Activated naive CD8-positive, alpha-beta T cell treated with anti-CD3 and anti-CD28 coated beads, Interleukin-2, amount 50 U/mL, for 24 hours (primary cell): ENCODE measurements around the gene PPP6R1.

Experiments used
- ATAC-seq: fragments of 150-1000 bp; cut with Tn5 transposase; one replicate; pipeline ENCODE4 v1.10.0; 2021
- DNase-seq: peaks from one replicate; pipeline ENCODE4 v3.0.0; 2021
- H3K27ac Mint-ChIP-seq: one replicate; pipeline ENCODE4 v1.8.0; 2021; ENCODE audit warnings: mild to moderate bottlenecking, mixed read lengths
- H3K27me3 Mint-ChIP-seq: one replicate; pipeline ENCODE4 v1.8.0; 2021; ENCODE audit warnings: mixed read lengths
- H3K36me3 Mint-ChIP-seq: one replicate; pipeline ENCODE4 v1.8.0; 2021; ENCODE audit warnings: low read depth, mixed read lengths
- H3K4me1 Mint-ChIP-seq: one replicate; pipeline ENCODE4 v1.8.0; 2021; ENCODE audit warnings: mixed read lengths
- H3K4me3 Mint-ChIP-seq: one replicate; pipeline ENCODE4 v1.8.0; 2021; ENCODE audit warnings: mild to moderate bottlenecking, moderate library complexity, mixed read lengths
- H3K9me3 Mint-ChIP-seq: one replicate; pipeline ENCODE4 v1.8.0; 2021; ENCODE audit warnings: mixed read lengths

PPP6R1 gene

DNA sequence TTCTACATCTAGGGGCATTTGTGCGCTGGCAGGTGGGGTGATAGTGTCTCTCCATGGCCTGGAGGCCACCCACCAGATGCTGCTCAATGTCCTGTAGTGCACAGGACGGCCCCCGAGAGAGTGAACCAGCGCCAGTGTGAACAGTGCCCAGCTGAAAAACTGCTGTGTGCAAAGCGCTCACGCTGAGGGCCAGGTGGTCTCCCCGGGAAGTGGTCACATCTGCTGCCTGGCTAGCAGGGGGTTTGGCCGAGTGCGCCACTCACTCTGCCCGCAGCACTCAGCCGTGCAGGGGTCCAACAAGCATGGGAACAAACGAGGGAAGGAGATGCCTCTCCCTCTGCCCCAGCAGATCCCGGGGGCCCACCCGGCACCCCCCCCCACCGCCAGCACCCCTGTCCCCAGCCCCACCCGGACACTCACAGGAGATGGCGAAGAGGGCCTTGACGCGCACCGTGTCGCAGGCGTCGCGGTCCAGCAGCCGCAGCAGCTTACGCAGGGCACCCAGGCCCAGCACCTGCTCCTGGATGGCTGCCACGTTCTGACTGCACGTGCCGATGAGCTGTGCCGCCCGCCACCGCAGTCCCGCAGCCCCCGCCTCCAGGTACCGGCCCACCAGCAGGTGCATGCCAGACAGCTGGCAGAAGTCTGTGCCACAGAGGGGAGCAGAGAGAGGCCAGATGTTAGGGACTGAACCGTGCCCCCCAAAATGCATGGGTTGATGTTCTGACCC lies 15.3 kb upstream of the PPP6R1 start:
- Mint-ChIP-seq H3K4me3 (no peak overlapping the region), H3K9me3 (no peaks in the 10 kb centered on the region), H3K36me3 (peaks cover 46% of the 10 kb centered on the region), H3K27me3 (no peaks in the 10 kb centered on the region), H3K4me1 (peaks cover 16% of the 10 kb centered on the region), H3K27ac (no peak overlapping the region)
- no peak for DNase-seq
- no peak for ATAC-seq

GRCh38 chr19:55272142-55272541 lies 13.3 kb upstream of the PPP6R1 start:
- Mint-ChIP-seq H3K27ac (no peak overlapping the region), H3K36me3 (peaks cover 42% of the 10 kb centered on the region)

DNA sequence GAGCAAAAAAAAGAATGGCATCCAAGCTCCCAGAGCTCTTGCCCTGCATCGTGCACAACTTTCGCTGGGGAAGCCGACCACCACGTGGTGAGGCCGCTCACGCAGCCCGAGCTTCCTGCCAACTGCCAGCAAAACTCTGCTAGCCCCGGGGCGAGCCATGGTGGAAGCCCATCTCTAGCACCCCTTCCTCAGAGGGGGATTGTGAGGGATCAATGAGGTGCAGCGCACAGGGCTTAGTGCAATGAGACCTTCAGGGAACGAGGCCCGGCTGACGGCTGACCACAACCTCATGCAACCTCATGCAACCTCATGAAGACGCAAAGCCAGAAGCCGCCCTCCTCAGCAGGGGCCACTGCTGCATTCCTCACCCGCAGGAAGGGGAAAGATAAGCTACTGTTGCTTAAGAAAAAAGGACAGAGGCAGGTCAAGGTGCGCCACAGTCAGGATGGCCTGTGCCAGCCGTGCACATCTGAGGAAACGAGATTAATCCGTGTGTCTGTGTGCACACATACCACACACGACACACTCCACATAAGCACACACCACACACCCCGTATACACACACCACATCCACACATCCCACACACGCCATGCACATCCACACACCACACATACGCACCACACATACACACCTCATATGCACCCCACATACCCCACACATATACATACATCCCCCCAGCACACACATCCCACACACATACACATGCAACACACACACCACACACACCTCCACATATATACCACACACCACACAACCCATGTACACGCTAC lies 11.5 kb upstream of the PPP6R1 start:
- H3K36me3 Mint-ChIP-seq, result peaks cover 43% of the 10 kb centered on the region

More at GRCh38 chr19:55272142-55272541, 13.3 kb upstream of the PPP6R1 start:
- no peak for ATAC-seq
- Mint-ChIP-seq H3K4me3 (no peak overlapping the region), H3K27me3 (no peaks in the 10 kb centered on the region), H3K4me1 (peaks cover 11% of the 10 kb centered on the region), H3K9me3 (no peaks in the 10 kb centered on the region)
- DNase-seq, result no peak

GRCh38 chr19:55269299-55269698 lies 10.5 kb upstream of the PPP6R1 start:
- Mint-ChIP-seq H3K4me3 (no peak overlapping the region), H3K36me3 (peaks cover 36% of the 10 kb centered on the region), H3K27me3 (no peaks in the 10 kb centered on the region), H3K4me1 (no peaks in the 10 kb centered on the region), H3K9me3 (peaks cover 8% of the 10 kb centered on the region), H3K27ac (no peak overlapping the region)
- DNase-seq (no peak), ATAC-seq (no peak)

More for the DNA sequence above, 11.5 kb upstream of the PPP6R1 start:
- Mint-ChIP-seq H3K27ac (no peak overlapping the region), H3K4me3 (no peak overlapping the region), H3K9me3 (peaks cover 8% of the 10 kb centered on the region), H3K4me1 (no peaks in the 10 kb centered on the region), H3K27me3 (no peaks in the 10 kb centered on the region)
- ATAC-seq, result peak; percentile 33
- no peak for DNase-seq

DNA sequence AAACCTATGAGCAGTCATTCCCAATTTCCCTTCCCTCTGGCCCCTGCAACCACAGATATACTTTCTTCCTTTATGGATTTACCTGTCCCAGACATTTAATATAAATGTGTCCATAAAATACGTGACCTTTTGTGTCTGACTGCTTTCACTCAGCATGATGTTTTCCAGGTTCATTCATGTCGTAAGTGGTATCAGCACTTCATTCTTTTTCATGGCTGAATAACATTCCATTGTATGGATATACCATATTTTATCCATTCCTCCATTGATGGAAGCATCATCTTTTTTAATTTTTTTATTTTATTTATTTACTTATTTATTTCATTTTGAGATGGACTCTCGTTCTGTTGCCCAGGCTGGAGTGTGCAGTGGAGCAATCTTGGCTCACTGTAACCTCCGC lies 8.0 kb upstream of the PPP6R1 start:
- no peak overlapping the region for H3K4me3 Mint-ChIP-seq
- H3K27me3 Mint-ChIP-seq, result no peaks in the 10 kb centered on the region
- no peak for DNase-seq
- H3K9me3 Mint-ChIP-seq, result peaks cover 8% of the 10 kb centered on the region
- peaks cover 26% of the 10 kb centered on the region for H3K36me3 Mint-ChIP-seq
- no peak for ATAC-seq
- no peaks in the 10 kb centered on the region for H3K4me1 Mint-ChIP-seq
- no peak overlapping the region for H3K27ac Mint-ChIP-seq

DNA sequence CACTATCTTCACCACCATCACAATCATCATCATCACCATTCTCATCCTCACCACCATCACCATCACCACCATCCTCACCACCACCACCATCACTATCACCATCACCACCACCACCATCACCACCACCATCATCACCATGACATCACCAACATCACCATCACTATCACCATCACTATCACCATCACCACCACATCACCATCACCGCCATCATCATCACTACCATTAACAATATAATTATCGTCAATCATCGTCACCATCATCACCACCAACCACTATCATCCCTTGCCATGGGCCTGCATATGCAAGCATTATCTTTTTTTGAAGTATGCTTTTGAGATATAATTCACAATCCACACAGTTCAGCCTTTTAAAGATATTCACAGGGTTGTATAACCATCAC lies 7.6 kb upstream of the PPP6R1 start:
- DNase-seq, result no peak
- Mint-ChIP-seq H3K4me3 (no peak overlapping the region), H3K9me3 (peaks cover 8% of the 10 kb centered on the region), H3K27ac (peak overlapping the region; percentile 1), H3K36me3 (peaks cover 26% of the 10 kb centered on the region), H3K4me1 (no peaks in the 10 kb centered on the region), H3K27me3 (no peaks in the 10 kb centered on the region)
- no peak for ATAC-seq

- Mint-ChIP-seq H3K4me3 (no peak overlapping the region), H3K27me3 (no peaks in the 10 kb centered on the region)
Observed at GRCh38 chr19:55265723-55266386, 7.0 kb upstream of the PPP6R1 start.

DNA sequence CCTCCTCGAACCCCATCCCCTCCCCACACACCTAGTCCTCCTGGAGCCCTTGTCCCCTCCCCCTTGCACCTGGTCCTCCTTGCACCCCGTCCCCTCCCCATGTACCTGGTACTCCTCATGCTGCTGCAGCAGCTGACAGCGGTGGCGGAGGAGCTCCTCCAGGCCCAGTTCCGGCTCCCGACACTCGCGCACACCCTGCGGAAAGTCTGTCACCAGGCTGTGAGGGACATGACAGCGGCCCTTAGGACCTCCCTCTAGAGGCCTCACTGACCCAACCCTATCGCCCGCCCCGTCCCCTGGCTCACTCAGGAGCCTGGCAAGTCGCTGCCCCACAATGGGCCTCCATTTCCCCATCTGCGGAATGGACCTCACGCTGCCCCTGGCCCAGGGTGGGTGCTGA lies 6.4 kb upstream of the PPP6R1 start:
- Mint-ChIP-seq H3K27me3 (no peaks in the 10 kb centered on the region), H3K36me3 (peaks cover 21% of the 10 kb centered on the region), H3K27ac (no peak overlapping the region)

More at GRCh38 chr19:55265723-55266386, 7.0 kb upstream of the PPP6R1 start:
- DNase-seq, result no peak
- ATAC-seq, result no peak
- Mint-ChIP-seq H3K4me1 (no peaks in the 10 kb centered on the region), H3K27ac (peak overlapping the region; percentile 1), H3K9me3 (peaks cover 8% of the 10 kb centered on the region), H3K36me3 (peaks cover 26% of the 10 kb centered on the region)

GRCh38 chr19:55264531-55264930 lies 5.7 kb upstream of the PPP6R1 start:
- H3K27me3 Mint-ChIP-seq, result no peaks in the 10 kb centered on the region
- no peak overlapping the region for H3K27ac Mint-ChIP-seq
- ATAC-seq (no peak), DNase-seq (no peak)
- H3K9me3 Mint-ChIP-seq, result peaks cover 8% of the 10 kb centered on the region
- peaks cover 7% of the 10 kb centered on the region for H3K4me1 Mint-ChIP-seq
- H3K4me3 Mint-ChIP-seq, result no peak overlapping the region
- peaks cover 18% of the 10 kb centered on the region for H3K36me3 Mint-ChIP-seq

More for the DNA sequence above, 6.4 kb upstream of the PPP6R1 start:
- H3K4me3 Mint-ChIP-seq, result no peak overlapping the region
- H3K9me3 Mint-ChIP-seq, result peaks cover 8% of the 10 kb centered on the region
- no peak for DNase-seq
- H3K4me1 Mint-ChIP-seq, result peaks cover 4% of the 10 kb centered on the region
- no peak for ATAC-seq

GRCh38 chr19:55262359-55262758 lies 3.5 kb upstream of the PPP6R1 start:
- ATAC-seq (no peak), DNase-seq (no peak)
- H3K27ac Mint-ChIP-seq, result peak overlapping the region; percentile 8
- no peaks in the 10 kb centered on the region for H3K27me3 Mint-ChIP-seq
- no peak overlapping the region for H3K4me3 Mint-ChIP-seq
- peaks cover 14% of the 10 kb centered on the region for H3K4me1 Mint-ChIP-seq
- peaks cover 8% of the 10 kb centered on the region for H3K9me3 Mint-ChIP-seq
- H3K36me3 Mint-ChIP-seq, result peaks cover 19% of the 10 kb centered on the region

DNA sequence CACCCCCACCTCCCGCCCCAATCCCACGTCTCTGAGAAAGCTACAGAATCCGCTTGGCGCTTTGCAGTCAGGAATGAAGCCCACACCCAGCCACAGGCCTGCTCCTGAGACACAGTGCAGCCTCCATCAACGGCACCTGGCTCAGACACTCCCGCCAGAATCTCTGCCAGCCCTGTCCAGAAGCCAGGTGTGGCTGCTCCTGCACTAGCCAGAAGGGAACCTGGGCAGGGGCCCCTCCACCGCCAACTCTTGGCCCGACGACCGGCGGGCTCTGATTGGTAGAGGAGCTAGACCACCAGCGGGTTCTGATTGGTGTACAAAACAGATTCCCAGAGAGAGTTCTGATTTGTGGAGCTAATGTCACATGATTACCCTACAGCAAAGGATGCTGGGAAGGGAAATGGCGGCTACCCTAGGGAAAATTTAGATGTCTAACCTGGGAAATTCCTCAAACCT lies 2.9 kb upstream of the PPP6R1 start:
- Mint-ChIP-seq H3K27me3 (no peaks in the 10 kb centered on the region), H3K9me3 (peaks cover 6% of the 10 kb centered on the region), H3K27ac (no peak overlapping the region), H3K4me3 (no peak overlapping the region), H3K4me1 (peaks cover 20% of the 10 kb centered on the region), H3K36me3 (peaks cover 24% of the 10 kb centered on the region)
- no peak for ATAC-seq
- no peak for DNase-seq

DNA sequence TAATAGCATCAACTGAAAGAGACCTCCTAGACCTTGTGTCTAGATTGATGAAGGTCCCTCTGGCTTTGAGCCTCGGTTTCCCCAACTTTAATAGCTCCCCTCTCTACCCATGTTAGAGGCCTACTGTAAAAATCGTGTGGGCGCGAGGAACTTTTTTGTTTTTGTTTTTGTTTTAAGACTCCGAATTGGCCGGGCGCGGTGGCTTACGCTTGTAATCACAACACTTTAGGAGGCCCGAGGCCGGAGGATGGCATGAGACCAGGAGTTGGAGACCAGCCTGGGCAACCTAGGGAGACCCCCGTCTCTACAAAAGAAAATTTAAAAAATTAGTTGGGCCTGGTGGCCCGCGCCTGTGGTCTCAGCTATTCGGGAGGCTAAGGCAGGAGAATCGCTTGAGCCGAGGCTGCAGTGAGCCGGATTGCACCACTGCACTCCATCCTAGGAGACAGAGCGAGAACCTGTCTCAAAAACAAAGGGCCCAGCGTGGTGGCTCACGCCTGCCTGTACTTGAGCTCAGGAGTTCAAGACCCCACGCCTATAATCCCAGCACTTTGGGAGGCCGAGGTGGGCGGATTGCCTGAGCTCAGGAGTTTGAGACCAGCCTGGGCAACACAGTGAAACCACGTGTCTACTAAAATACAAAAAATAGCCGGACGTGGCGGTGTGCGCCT lies 858 bp upstream of the PPP6R1 start:
- DNase-seq, result no peak
- H3K4me3 Mint-ChIP-seq, result peak overlapping the region; percentile 95

DNA sequence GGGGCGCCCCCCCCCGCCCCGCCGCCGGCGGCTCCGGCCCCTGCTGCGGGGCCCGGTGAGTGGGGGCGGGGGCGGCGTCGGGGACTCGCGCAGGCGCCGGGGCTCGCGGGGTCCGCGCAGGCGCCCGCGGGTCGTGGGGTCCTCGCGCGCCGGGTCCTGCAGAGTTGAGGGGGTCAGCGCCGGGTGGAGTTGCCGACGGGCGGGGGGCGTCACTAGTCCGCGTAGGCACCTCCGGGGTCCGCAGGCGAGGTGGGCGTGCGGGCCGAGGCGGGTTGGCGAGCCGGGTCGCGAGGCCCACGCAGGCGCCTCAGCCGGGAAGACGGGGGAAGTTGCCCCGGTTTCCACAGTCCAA lies 365 bp downstream of the PPP6R1 start:
- Mint-ChIP-seq H3K36me3 (peaks cover 41% of the 10 kb centered on the region), H3K9me3 (no peaks in the 10 kb centered on the region), H3K27ac (peak overlapping the region; percentile 90), H3K27me3 (no peaks in the 10 kb centered on the region), H3K4me3 (peak overlapping the region; percentile 95), H3K4me1 (peaks cover 49% of the 10 kb centered on the region)
- ATAC-seq, result no peak
- peak; percentile 57 for DNase-seq

More for the DNA sequence above, 858 bp upstream of the PPP6R1 start:
- Mint-ChIP-seq H3K9me3 (no peaks in the 10 kb centered on the region), H3K27me3 (no peaks in the 10 kb centered on the region), H3K27ac (peak overlapping the region; percentile 90), H3K36me3 (peaks cover 31% of the 10 kb centered on the region), H3K4me1 (peaks cover 39% of the 10 kb centered on the region)
- no peak for ATAC-seq
